Measurements from ENCODE around the gene CD164L2. TPM values are rescaled to one million over a fixed set of nuclear protein-coding genes. Genes with fewer than 3 reads are reported as not detected.

CD164L2 gene
- total and polyA plus RNA-seq, 2 experiments from 2014 or later: 2.0 to 2.8 TPM

GRCh38 chr1:27341525-27342252 lies 41.4 kb downstream of the CD164L2 start, which contains the start of gene SYTL1:
Gene SYTL1, plus strand, starts transcription at chr1:27342022. Its CDS starts 3,313 bp downstream, at chr1:27345335.
- TF ChIP-seq POLR2AphosphoS5 (IDR thresholded peaks at IDR 0.05; ENCODE audit: low read depth): peak; percentile 43
- TF ChIP-seq STAT1 (IDR thresholded peaks at IDR 0.05; ENCODE audit: unreplicated experiment): no peak
- Mint-ChIP-seq H3K4me3 (peak within 1 kb of the TSS; percentile 76), H3K27me3 (ENCODE audit: insufficient read depth, low read depth, poor library complexity) (peaks cover 15% of the 10 kb centered on the region), H3K27ac (peak within 1 kb of the TSS; percentile 41; the same call in 1 of the 2 replicates), H3K4me1 (peaks cover 32% of the 10 kb centered on the region), H3K9me3 (no peaks in the 10 kb centered on the region; the same call in 2 of the 3 replicates), H3K36me3 (ENCODE audit: low read depth) (peaks cover 7% of the 10 kb centered on the region; the same call in 2 of the 3 replicates)
- ATAC-seq (peak; percentile 88), DNase-seq (ENCODE audit: low spot score) (peak; percentile 80)
- Histone ChIP-seq H2AFZ (no peak within 1 kb of the TSS), H3K79me2 (replicated peaks; ENCODE audit: insufficient read depth) (no peaks in the 10 kb centered on the region), H3K4me3 (peak within 1 kb of the TSS; percentile 55), H3K4me1 (ENCODE audit: insufficient read depth) (peaks cover 17% of the 10 kb centered on the region; the same call in 1 of the 2 replicates), H3K27me3 (ENCODE audit: insufficient read depth) (no peaks in the 10 kb centered on the region), H3K9me2 (ENCODE audit: insufficient read depth) (no peaks in the 10 kb centered on the region), H3K4me2 (peak within 1 kb of the TSS; percentile 83), H3F3A (replicated peaks; ENCODE audit: low read depth) (peaks cover 5% of the 10 kb centered on the region; the same call in 1 of the 2 replicates), H3K36me3 (ENCODE audit: insufficient read depth) (no peaks in the 10 kb centered on the region), H3K27ac (ENCODE audit: low read depth) (no peak within 1 kb of the TSS), H4K20me1 (replicated peaks; ENCODE audit: insufficient read depth) (no peaks in the 10 kb centered on the region)

GRCh38 chr1:27339213-27339612 lies 43.9 kb downstream of the CD164L2 start:
- H3K4me3 Mint-ChIP-seq: no peak overlapping the region
- no peak for TF ChIP-seq EZH2 (IDR thresholded peaks at IDR 0.05; ENCODE audit: low read depth, unreplicated experiment)
- no peak for TF ChIP-seq NANOG (IDR thresholded peaks at IDR 0.05; ENCODE audit: borderline replicate concordance)
- TF ChIP-seq CREB1 (CRISPR knock-in tag; IDR thresholded peaks at IDR 0.05; ENCODE audit: low read depth): no peak
- no peak for TF ChIP-seq POLR2AphosphoS5 (IDR thresholded peaks at IDR 0.05; ENCODE audit: low read depth)
- TF ChIP-seq, protein P1, sequence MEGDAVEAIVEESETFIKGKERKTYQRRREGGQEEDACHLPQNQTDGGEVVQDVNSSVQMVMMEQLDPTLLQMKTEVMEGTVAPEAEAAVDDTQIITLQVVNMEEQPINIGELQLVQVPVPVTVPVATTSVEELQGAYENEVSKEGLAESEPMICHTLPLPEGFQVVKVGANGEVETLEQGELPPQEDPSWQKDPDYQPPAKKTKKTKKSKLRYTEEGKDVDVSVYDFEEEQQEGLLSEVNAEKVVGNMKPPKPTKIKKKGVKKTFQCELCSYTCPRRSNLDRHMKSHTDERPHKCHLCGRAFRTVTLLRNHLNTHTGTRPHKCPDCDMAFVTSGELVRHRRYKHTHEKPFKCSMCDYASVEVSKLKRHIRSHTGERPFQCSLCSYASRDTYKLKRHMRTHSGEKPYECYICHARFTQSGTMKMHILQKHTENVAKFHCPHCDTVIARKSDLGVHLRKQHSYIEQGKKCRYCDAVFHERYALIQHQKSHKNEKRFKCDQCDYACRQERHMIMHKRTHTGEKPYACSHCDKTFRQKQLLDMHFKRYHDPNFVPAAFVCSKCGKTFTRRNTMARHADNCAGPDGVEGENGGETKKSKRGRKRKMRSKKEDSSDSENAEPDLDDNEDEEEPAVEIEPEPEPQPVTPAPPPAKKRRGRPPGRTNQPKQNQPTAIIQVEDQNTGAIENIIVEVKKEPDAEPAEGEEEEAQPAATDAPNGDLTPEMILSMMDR (conservative IDR thresholded peaks at IDR 0.05; ENCODE audit: low read depth in 2 of 2): no peak
- no peak for TF ChIP-seq ZNF114 (CRISPR knock-in tag; IDR thresholded peaks at IDR 0.05)
- TF ChIP-seq EZH2phosphoT487 (IDR thresholded peaks at IDR 0.05; ENCODE audit: unreplicated experiment): no peak
- TF ChIP-seq ZNF331 (CRISPR knock-in tag; IDR thresholded peaks at IDR 0.05; ENCODE audit: low read depth): no peak
- no peak for TF ChIP-seq STAT1 (IDR thresholded peaks at IDR 0.05; ENCODE audit: unreplicated experiment)
- TF ChIP-seq, protein P2, sequence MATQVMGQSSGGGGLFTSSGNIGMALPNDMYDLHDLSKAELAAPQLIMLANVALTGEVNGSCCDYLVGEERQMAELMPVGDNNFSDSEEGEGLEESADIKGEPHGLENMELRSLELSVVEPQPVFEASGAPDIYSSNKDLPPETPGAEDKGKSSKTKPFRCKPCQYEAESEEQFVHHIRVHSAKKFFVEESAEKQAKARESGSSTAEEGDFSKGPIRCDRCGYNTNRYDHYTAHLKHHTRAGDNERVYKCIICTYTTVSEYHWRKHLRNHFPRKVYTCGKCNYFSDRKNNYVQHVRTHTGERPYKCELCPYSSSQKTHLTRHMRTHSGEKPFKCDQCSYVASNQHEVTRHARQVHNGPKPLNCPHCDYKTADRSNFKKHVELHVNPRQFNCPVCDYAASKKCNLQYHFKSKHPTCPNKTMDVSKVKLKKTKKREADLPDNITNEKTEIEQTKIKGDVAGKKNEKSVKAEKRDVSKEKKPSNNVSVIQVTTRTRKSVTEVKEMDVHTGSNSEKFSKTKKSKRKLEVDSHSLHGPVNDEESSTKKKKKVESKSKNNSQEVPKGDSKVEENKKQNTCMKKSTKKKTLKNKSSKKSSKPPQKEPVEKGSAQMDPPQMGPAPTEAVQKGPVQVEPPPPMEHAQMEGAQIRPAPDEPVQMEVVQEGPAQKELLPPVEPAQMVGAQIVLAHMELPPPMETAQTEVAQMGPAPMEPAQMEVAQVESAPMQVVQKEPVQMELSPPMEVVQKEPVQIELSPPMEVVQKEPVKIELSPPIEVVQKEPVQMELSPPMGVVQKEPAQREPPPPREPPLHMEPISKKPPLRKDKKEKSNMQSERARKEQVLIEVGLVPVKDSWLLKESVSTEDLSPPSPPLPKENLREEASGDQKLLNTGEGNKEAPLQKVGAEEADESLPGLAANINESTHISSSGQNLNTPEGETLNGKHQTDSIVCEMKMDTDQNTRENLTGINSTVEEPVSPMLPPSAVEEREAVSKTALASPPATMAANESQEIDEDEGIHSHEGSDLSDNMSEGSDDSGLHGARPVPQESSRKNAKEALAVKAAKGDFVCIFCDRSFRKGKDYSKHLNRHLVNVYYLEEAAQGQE (IDR thresholded peaks at IDR 0.05; ENCODE audit: unreplicated experiment): no peak
- TF ChIP-seq JUNB (IDR thresholded peaks at IDR 0.05; ENCODE audit: unreplicated experiment): no peak
- TF ChIP-seq, protein P3, sequence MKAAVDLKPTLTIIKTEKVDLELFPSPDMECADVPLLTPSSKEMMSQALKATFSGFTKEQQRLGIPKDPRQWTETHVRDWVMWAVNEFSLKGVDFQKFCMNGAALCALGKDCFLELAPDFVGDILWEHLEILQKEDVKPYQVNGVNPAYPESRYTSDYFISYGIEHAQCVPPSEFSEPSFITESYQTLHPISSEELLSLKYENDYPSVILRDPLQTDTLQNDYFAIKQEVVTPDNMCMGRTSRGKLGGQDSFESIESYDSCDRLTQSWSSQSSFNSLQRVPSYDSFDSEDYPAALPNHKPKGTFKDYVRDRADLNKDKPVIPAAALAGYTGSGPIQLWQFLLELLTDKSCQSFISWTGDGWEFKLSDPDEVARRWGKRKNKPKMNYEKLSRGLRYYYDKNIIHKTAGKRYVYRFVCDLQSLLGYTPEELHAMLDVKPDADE (IDR thresholded peaks at IDR 0.05): no peak

More at GRCh38 chr1:27339213-27339612, 43.9 kb downstream of the CD164L2 start:
- Histone ChIP-seq H3F3A (replicated peaks; ENCODE audit: low read depth) (peaks cover 5% of the 10 kb centered on the region; the same call in 1 of the 2 replicates), H3K27ac (ENCODE audit: low read depth) (no peak overlapping the region), H3K27me3 (ENCODE audit: insufficient read depth) (no peaks in the 10 kb centered on the region), H3K4me1 (ENCODE audit: insufficient read depth) (peaks cover 17% of the 10 kb centered on the region; the same call in 1 of the 2 replicates), H3K4me2 (no peak overlapping the region), H3K79me2 (replicated peaks; ENCODE audit: insufficient read depth) (no peaks in the 10 kb centered on the region), H3K4me3 (no peak overlapping the region), H4K20me1 (replicated peaks; ENCODE audit: insufficient read depth) (no peaks in the 10 kb centered on the region), H3K36me3 (ENCODE audit: insufficient read depth) (no peaks in the 10 kb centered on the region; the same call in 1 of the 2 replicates), H3K9me2 (ENCODE audit: insufficient read depth) (no peaks in the 10 kb centered on the region), H2AFZ (no peak overlapping the region)
- ATAC-seq (no peak), DNase-seq (ENCODE audit: low spot score) (no peak)
- no peak overlapping the region; the same call in 1 of the 2 replicates for H3K27ac Mint-ChIP-seq
- peaks cover 32% of the 10 kb centered on the region for H3K4me1 Mint-ChIP-seq
- H3K27me3 Mint-ChIP-seq (ENCODE audit: insufficient read depth, low read depth, poor library complexity): peaks cover 15% of the 10 kb centered on the region
- no peaks in the 10 kb centered on the region for H3K9me3 Mint-ChIP-seq
- peaks cover 19% of the 10 kb centered on the region for H3K36me3 Mint-ChIP-seq (ENCODE audit: low read depth)

Data from GM23338 (cell line).